Measurements from ENCODE around the gene CLDN9.

CLDN9 gene

GRCh38 chr16:3020604-3021448 lies 8.1 kb downstream of the CLDN9 start:
- DNase-seq, result no peak

GRCh38 chr16:3021449-3022207 lies 8.9 kb downstream of the CLDN9 start:
- peak; percentile 67 for DNase-seq

- DNase-seq, result peak; percentile 32
Measured at GRCh38 chr16:3022208-3022683, 9.5 kb downstream of the CLDN9 start.

GRCh38 chr16:3022684-3023414 lies 10.1 kb downstream of the CLDN9 start:
- DNase-seq, result peak; percentile 14

- peak; percentile 80 for DNase-seq
Measured at GRCh38 chr16:3023415-3023668, 10.6 kb downstream of the CLDN9 start.

- DNase-seq, result peak; percentile 98
Measured at GRCh38 chr16:3023669-3024478, 11.2 kb downstream of the CLDN9 start, which contains the start of the genes HCFC1R1 and THOC6. Gene HCFC1R1, minus strand, starts transcription at chr16:3023942. Its CDS starts 1 bp downstream, at chr16:3023941. Gene THOC6, plus strand, starts transcription at chr16:3024035. Its CDS starts 292 bp downstream, at chr16:3024327.

GRCh38 chr16:3025032-3026002 lies 12.6 kb downstream of the CLDN9 start:
- no peak for DNase-seq

GRCh38 chr16:3026003-3026378 lies 13.3 kb downstream of the CLDN9 start:
- DNase-seq, result no peak

- no peak for DNase-seq
Measured at GRCh38 chr16:3026609-3027488, 14.1 kb downstream of the CLDN9 start.

- no peak for DNase-seq
Measured at GRCh38 chr16:3027489-3027795, 14.7 kb downstream of the CLDN9 start.

- DNase-seq, result peak; percentile 88
Measured at GRCh38 chr16:3027983-3028715, 15.4 kb downstream of the CLDN9 start.

GRCh38 chr16:3028716-3029319 lies 16.1 kb downstream of the CLDN9 start:
- DNase-seq, result peak; percentile 76

GRCh38 chr16:3029491-3030221 lies 16.9 kb downstream of the CLDN9 start:
- DNase-seq, result no peak

GRCh38 chr16:3030222-3031212 lies 17.8 kb downstream of the CLDN9 start:
- no peak for DNase-seq

- DNase-seq, result no peak
Measured at GRCh38 chr16:3032624-3033023, 19.9 kb downstream of the CLDN9 start.

- DNase-seq, result peak; percentile 66
Measured at GRCh38 chr16:3035289-3035971, 22.7 kb downstream of the CLDN9 start.
